ENCODE results near the gene ZBED4.
"Not testable (repeated sequence)": the region's sequence is repeated elsewhere in the genome, so short reads cannot be mapped to it uniquely, and the experiment has no call there.

Gene ZBED4

GRCh38 chr22:49850959-49851802, 2.5 kb upstream of the ZBED4 start:
- DNase-seq (ENCODE audit: low read depth in 1 of 2, low spot score in 1 of 2) = no peak

DNA sequence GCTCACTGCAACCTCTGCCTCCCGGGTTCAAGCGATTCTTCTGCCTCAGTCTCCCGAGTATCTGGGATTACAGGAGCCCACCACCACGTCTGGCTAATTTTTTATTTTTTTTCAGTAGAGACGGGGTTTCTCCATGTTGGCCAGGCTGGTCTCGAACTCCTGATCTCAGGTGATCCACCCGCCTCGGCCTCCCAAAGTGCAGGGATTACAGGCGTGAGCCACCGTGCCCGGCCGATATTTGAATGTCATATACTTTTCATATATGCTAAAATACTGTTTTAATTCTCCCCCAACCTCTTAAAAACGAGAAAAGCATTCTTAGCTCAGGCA, 1.1 kb upstream of the ZBED4 start:
- DNase-seq (ENCODE audit: low read depth in 1 of 2, low spot score in 1 of 2) = not testable (repeated sequence)

GRCh38 chr22:49853981-49854831, 562 bp downstream of the ZBED4 start:
- no peak for DNase-seq (ENCODE audit: low read depth in 1 of 2, low spot score in 1 of 2)

GRCh38 chr22:49855251-49855911, 1.7 kb downstream of the ZBED4 start:
- no peak for DNase-seq (ENCODE audit: low read depth in 1 of 2, low spot score in 1 of 2)

DNA sequence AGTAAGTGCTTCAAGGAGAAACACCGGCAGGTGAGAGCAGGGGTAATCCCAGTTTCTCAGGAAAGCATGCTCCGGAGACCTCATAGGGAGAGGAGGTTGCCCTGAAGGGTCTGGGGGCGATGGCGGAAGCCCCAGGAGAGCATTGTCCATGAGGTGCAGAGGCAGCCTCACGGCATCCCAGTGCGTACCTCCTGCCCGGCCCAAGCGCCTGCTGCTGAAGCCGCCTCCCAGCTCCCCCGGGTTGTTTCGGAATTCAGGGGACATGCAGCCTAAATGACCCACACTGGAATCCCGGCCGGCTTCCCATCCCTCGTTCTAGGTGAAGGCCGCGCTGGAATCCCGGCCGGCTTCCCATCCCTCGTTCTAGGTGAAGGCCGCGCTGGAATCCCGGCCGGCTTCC, 2.7 kb downstream of the ZBED4 start:
- no peak for DNase-seq (ENCODE audit: low read depth in 1 of 2, low spot score in 1 of 2)

- no peak for DNase-seq (ENCODE audit: low read depth in 1 of 2, low spot score in 1 of 2)
Measured at GRCh38 chr22:49856766-49857618, 3.3 kb downstream of the ZBED4 start.

DNA sequence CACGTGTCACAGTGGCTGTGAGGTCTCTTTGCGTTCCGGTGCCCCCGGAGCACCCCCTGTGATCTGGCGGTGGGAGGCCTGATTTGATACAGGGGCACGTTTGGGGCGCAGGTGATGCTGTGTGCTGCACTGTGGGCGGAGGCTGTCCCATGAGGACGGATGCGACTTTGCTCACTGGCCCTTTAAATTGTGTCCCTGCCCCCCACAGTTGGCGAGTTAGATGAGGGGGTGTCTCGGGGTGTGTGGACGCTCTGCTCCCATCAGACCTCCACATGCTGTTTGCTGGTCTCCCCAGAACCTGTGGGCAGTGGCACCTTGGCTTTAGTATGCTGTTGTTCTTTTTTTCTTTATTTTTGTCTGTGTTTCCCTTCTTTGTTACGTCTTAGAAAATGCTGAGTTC, 5.2 kb downstream of the ZBED4 start:
- no peak for DNase-seq (ENCODE audit: low read depth in 1 of 2, low spot score in 1 of 2)

DNA sequence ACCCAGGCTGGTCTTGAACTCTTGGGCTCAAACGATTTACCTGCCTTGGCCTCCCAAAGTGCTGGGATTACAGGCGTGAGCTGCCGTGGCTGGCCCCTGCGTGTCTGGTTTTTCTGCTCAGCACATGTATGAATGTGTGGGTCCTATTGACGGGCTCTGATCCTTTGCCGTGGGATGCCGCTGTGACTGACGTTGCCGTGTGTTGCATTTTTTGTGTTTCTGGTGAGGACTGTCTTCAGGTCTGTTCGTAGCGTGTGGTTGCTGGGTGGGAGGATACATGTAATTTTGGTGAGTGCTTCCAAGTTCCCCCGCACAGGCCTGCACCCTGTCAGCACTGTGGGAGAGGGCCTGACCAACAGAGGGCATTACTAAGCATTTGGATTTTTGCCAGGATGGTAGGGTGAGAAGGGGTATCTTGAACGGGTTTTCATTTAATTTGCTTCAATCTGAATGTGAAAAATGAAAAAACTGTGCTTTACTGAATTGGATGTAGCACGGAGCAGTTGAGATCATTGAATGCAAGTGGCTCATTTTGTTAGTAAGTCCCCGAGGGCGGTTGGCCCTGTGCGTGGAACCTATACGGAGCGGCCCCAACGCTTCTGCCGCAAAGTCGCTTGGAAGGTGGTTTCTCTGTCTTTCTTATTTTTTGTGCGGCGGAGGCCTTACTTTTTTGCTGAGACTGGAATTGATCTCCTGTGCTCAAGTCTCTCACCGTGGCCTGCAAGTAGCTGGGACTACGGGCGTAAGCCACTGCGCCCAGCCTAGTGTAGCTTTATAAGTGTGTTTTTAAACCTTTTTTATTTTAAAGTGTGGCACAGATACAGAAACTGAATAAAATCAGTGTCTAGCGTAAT, 8.2 kb downstream of the ZBED4 start:
- DNase-seq (ENCODE audit: low read depth in 1 of 2, low spot score in 1 of 2) = no peak

DNA sequence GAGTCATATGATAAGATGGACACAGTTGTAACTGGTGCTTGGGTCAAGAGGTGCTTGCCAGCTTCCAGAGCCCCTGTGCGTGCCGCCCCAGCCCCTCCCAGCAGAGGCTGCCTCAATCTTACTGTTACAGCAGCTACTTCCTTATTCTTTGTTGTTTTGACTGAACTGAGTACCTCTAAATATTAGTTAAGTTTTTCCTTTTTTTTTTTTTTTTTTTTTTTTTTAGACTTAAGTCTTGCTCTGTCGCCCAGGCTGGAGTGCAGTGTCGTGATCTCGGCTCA, 8.8 kb downstream of the ZBED4 start:
- DNase-seq (ENCODE audit: low read depth in 1 of 2, low spot score in 1 of 2) = no peak

DNA sequence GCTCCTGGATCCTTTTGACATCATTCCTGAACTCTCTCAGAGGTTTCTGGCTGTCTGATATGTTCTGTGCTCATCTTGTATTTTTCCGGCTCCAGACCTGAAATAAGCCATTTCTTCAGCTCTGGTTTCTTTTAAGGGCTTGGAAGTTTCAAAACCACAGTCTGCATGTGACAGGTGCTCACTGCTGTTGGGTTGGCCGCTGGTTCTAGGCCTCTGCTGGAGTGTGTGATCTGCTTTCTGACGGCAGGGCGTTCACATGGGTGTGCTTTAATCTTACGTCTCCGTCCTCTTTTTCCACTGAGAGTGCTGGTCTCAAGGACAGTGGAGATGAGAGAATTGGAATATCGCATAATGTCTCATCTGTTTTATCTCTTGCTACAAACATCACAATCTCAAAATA, 10.3 kb downstream of the ZBED4 start:
- no peak for DNase-seq (ENCODE audit: low read depth in 1 of 2, low spot score in 1 of 2)

DNA sequence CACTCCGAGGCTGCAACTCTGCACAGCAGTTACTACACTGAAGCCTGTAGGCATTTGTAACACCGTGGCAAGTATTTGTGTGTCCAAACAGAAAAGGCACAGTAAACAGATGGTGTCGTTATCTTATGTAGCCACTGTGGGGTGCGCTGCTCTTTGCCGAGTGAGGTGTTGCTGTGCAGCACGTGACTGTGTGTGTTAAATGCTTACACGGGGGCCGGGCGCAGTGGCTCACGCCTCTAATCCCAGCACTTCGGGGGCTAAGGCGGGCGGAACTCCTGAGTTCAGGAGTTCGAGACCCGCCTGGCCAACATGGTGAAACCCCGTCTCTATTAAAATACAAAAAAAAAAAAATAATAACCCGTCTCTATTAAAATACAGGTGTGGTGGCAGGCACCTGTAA, 11.5 kb downstream of the ZBED4 start:
- no peak for DNase-seq (ENCODE audit: low read depth in 1 of 2, low spot score in 1 of 2)

- no peak for DNase-seq (ENCODE audit: low read depth in 1 of 2, low spot score in 1 of 2)
Measured at GRCh38 chr22:49866134-49866533, 12.5 kb downstream of the ZBED4 start.

GRCh38 chr22:49866646-49867045, 13.0 kb downstream of the ZBED4 start:
- DNase-seq (ENCODE audit: low read depth in 1 of 2, low spot score in 1 of 2) = no peak

DNA sequence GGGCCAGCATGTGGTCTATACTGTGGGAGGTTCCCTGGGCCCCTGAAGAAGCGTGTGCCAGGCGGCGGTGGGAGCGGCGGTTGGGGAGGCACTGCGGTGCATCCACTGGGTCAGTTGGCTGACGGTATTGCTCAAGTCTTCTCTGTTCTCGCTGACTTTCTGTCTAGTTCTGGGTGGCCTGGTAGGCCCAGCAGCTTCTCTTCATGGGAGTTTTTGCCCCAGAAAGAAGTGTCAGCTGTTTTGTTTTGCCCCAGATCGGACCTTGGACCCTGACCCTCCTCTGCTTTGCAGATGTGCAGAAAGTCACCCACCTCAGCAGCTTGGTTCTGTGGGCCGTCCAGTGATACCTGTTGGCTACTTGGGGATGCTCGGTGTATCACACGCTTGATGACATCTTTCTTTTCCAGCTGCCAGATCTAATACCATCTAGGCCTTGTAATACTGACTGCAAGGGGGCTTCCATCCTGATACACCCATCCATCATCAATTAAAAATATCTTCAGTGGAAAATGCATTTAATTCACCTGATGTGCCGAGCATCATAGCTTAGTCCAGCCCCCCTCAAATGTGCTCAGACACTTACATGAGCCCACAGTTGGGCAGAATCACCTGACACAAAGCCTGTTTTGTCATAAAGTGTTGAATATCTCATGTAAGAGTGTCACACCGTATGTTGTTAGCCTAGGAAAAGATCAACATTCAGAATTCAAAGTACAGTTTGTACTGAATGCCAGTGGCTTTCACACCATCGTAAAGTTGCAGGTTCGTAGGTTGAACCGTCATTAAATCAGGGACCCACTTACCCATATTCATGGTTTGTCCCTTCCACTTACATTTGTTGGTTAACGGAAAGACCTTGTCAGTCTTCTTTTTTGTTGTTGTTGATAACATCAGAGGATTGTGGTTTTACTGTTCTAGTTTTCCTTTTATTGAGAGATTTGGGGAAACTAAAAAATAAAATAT, 13.9 kb downstream of the ZBED4 start:
- DNase-seq (ENCODE audit: low read depth in 1 of 2, low spot score in 1 of 2) = no peak

GRCh38 chr22:49869086-49869830, 15.6 kb downstream of the ZBED4 start:
- DNase-seq (ENCODE audit: low read depth in 1 of 2, low spot score in 1 of 2) = no peak

- no peak for DNase-seq (ENCODE audit: low read depth in 1 of 2, low spot score in 1 of 2)
Measured at GRCh38 chr22:49869845-49870712, 16.4 kb downstream of the ZBED4 start.

DNA sequence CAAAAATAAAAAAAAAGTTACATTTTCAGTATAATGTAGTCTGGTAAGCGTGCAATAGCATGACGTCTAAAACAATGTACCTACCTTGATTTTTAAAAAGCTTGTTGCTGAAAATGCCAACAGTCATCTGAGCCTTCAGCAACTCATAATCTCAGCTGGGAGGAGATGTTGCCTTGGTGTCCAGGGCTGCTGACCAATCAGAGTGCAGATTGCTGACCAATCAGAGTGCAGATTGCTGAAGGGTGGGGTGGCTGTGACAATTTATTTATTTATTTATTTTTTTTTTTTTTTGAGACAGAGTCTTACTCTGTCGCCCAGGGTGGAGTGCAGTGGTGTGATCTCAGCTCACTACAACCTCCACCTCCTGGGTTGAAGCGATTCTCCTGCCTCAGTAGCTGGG, 17.8 kb downstream of the ZBED4 start:
- no peak for DNase-seq (ENCODE audit: low read depth in 1 of 2, low spot score in 1 of 2)

DNA sequence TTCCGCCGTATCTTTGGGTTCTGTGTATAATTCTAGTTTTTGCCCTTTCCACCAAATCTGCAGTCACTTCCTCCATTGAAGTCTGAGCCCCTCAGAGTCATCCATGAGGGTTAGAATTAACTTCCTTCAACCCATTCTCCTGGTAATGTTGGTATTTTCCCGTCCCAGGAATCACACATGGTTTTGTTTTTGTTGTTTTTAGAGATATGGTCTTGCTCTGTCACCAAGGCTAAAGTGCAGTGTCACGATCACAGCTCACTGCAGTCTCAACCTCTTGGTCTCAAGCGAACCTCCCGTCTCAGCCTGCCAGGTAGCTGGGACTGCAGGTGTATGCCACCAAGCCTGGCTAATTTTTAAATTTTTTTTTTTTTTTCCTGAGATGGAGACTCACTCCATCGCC, 18.7 kb downstream of the ZBED4 start:
- no peak for DNase-seq (ENCODE audit: low read depth in 1 of 2, low spot score in 1 of 2)

Measured in activated T-helper 1 cell treated with anti-CD3 and anti-CD28 coated beads, Interleukin-2, amount 50 U/mL, for 16 hours (primary cell).